NCI-H510A treated with DMSO at 0.1 percent for 48 hours (cell line): ENCODE results near the gene TCEA2.

Experiments used
- DNase-seq: peaks from one replicate; lab custom pipeline; 2025; lab: John Stamatoyannopoulos, UW

Gene TCEA2

DNA sequence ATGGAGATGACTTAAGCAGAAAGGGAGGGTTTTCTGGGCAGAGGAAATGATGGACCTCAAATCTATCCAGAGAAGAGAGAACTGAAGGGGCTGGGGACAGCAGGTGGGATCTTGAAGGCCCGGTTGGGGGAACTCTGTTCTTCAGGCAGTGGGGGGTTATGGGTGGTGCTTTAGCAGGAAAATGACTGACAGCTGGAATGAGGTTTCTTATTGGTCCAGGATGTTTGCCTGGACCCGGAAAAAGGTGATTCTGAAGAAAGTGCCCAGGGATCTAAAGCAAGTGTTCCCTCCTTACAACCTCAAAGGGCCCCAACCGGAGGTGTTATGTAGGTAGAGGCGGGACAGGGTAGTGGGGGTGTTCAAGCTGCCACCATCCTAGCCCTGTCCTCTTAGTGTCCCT, 32.5 kb downstream of the TCEA2 start:
- no peak for DNase-seq

DNA sequence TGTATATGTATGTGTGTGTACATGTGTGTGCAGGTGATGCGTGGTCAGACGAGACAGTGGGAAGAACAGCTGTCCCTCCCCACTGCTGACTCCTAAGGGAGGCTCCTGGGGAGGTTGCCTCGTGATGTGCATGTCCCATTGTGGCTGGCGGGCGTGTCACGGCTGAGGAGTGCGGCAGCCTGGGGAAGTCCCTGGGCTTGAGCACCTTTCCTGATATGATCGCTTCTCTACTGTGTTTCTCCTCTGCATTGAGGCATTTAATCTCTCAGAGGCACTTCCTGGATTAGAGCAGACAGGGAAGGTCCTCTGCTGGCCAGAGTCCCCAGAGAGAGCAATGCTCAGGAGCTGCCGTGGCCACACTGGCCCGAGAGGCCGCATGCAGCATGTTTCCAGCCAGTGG, 32.9 kb downstream of the TCEA2 start:
- no peak for DNase-seq

DNA sequence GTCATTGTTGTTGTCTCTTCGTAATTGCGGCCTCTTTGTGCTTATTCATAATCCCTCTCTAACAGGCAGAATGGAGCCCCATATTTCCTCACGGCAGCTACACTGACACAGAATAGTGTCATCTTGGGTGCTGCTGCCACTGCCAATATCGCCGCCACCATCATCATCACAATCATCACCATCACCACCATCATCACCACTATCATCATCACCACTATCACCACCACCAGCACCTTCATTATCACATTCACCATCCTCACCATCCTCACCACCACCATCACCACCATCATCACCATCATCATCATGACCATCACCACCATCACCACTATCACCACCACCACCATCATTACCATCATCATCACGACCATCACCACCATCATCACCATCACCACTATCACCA, 33.5 kb downstream of the TCEA2 start:
- no peak for DNase-seq

DNA sequence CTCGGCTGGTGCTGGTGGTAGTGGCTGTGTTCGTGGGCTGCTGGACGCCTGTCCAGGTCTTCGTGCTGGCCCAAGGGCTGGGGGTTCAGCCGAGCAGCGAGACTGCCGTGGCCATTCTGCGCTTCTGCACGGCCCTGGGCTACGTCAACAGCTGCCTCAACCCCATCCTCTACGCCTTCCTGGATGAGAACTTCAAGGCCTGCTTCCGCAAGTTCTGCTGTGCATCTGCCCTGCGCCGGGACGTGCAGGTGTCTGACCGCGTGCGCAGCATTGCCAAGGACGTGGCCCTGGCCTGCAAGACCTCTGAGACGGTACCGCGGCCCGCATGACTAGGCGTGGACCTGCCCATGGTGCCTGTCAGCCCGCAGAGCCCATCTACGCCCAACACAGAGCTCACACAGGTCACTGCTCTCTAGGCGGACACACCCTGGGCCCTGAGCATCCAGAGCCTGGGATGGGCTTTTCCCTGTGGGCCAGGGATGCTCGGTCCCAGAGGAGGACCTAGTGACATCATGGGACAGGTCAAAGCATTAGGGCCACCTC, 35.5 kb downstream of the TCEA2 start:
- no peak for DNase-seq

DNA sequence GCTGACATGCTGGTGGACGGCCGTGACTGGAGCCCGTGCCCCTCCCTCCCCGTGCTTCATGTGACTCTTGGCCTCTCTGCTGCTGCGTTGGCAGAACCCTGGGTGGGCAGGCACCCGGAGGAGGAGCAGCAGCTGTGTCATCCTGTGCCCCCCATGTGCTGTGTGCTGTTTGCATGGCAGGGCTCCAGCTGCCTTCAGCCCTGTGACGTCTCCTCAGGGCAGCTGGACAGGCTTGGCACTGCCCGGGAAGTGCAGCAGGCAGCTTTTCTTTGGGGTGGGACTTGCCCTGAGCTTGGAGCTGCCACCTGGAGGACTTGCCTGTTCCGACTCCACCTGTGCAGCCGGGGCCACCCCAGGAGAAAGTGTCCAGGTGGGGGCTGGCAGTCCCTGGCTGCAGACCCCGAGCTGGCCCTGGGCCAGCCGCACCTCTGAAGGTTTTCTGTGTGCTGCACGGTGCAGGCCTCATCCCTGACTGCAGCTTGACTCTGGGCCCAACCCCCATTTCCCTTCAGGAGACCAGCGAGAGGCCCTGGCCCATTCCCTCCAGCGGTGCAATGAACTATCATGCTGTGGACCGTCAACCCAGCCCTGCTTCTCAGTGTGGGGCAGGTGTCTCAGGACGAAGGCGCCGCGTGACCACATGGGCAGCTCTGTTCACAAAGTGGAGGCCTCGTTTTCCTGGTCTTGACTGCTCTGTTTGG, 36.2 kb downstream of the TCEA2 start:
- DNase-seq, result no peak

DNA sequence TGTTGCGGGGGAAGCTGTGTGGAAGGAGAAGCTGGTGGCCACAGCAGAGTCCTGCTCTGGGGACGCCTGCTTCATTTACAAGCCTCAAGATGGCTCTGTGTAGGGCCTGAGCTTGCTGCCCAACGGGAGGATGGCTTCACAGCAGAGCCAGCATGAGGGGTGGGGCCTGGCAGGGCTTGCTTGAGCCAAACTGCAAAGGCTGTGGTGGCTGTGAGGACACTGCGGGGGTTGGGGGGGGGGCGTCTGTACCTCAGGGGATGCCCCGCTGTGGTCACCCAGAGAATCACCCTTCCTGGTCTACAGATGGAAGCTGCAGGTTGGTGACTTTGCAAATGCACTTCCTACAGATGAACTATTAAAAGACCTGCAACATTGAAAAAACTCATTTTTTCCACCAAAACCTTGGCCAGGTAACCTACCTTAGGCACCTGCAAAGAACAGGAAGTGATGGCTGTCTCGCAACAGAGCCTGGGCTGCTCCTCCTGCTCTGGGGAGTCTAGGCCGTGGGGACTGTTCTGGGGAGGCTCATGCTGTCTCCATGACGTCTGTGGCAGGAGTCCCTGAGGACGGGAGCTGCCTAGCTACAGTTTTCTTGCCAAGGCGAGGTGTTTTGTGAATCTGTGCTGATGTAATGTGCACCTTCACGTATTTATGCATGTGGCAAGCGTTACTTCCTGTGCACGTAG, 37.0 kb downstream of the TCEA2 start:
- no peak for DNase-seq

DNA sequence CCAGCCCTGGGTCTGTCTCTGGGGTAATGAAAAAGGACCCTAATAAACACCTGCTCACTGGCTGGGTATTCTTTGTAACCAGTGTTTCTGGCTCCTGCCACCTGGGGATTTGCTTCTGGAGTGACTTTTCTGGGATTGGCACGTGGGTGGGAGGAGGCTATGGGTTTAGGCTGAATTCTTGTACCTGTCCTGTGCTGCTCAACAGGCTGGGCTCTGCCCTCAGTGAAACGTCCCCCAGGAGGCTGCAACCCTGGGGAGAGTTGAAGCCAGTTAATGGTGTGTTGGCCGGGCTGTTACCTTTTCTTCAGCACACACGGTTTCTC, 37.5 kb downstream of the TCEA2 start:
- DNase-seq, result no peak

DNA sequence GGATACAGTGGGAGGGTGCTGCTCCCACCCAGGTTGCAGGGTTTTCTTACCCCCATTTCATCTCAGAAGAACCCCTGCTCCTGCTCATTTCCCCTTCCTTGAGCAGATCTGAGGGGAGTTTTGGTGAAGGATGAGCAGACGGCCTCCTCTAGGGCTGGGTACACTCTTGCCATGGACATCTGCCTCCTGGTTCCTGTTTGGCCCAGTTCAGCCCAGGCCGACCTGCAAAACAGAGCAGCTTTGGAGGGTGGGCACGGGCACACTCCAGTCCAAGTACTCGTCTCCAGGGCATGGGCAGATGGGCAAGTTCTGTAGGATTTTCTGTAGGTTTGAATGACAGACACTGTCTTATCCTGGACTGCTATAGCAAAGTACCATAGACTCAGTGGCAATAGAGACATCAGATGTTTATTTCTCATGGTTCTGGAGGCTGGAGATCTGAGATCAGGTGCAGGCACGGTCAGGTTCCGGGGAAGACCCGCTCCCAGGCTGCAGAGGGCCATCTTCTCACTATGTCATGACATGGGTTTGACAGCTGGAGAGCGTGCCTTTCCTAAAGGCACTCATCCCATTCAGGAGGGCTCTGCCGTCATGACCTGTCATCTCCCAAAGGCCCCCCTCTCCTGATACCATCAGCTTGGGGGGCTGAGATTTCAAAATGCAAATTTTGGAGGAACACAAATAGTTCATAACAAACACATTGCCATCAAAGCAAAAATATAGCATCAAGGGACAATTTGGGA, 38.1 kb downstream of the TCEA2 start:
- no peak for DNase-seq

DNA sequence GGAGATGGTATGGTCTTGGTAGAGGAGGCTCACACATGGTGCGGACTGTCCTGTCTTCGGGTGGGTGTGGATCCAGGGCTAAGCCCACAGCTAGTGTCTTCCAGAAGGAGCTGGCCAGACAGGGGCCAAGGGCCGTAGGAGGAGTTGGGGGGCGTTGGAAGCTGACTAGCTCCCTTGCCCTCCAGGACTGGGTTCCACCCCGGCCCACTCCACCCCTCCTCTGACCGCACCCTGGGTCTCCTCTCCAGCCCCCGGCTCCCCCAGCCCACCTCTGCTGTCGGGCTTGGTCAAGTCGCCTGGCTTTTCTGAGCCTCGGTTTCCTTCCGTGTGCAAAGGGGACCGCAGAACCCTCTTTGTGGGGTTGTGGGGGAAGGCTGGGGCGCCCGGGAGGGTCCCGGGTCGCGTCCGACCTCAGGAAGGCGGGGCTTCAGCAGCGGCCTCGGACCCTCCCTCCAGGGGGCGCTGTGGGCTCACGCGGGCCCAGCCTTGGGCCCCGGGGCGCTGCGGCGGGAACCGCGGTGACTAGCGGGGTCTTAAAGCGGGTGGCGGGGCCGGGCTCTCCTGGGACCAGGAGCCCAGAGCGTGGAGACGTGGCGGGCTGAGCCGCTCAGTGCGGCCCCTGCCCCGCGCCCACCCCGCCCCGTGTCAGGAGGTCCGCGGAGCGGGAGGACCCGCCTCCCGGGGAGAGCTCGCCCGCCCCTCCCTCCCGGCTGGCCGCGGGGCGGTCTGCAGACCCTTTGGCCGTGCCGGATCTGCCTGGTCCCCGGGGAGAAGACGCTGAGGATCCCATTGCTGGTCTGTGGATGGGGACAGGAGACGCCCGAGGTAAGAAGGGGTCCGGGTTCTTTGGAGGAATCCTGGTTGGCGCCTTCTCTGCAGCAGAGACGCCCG, 39.0 kb downstream of the TCEA2 start:
- no peak for DNase-seq

DNA sequence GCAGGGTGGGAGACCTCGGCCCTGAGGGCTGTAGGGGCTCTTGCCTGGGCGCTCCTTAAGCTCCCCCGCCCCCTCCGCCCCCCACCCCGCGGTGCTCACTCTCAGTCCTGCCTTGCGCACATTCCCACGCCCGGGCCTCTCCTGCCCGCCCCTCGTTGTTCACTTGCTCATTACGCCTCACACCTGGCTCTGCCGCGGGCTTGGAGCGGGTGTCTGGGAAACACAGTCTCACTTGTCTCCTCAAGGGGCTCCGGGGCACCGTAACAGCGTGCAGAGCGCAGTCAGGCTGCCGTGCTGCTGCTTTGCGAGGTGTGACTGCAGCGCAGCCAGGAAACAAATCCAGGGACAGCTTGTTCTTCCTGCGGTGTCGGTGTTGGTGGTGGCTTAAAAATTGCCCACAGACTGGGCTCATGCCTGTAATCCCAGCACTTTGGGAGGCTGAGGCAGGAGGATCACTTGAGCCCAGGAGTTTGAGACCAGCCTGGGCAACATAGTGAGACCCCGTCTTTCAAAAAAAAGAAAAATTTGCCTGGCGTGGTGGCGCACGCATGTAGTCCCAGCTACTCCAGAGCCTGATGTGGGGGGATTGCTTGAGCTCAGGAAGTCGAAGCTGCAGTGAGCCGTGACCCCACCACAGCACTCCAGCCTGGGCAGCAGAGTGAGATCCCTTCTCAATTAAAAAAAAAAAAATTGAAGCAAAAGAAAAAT, 39.8 kb downstream of the TCEA2 start:
- DNase-seq, result peak; percentile 40

DNA sequence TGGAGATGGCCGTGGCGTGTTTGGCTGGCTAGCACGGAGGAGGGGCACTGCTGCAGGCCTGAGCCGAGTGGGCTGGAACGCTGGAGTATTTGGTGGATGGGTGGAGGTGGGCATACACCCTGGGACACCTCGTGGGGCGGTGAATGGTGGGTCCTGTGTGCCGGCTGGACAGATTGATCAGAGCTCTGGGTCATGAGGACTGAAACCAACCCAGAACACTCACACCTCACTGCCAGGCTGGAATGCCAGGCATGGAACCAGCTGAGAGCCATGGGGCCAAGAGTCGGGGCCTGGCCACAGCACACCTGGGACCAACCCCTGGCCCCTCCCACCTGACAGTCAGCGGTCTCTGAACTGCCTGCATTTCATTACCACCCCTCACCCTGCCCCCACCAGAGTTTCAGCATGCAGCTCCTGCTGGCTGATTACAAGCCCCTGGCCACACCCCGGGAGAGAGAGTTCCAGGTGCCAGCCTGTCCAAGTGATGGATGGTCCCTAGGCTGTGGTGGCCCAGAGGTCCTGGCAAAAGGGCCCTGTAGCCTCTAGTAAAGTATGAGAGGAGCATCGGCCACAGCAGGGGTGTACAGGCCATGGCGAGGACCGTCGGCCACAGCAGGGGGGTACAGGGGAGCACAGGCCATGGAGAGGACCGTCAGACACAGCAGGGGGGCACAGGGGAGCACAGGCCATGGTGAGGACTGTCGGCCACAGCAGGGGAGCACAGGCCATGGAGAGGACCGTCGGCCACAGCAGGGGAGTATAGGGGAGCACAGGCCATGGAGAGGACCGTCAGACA, 41.1 kb downstream of the TCEA2 start:
- DNase-seq, result no peak

DNA sequence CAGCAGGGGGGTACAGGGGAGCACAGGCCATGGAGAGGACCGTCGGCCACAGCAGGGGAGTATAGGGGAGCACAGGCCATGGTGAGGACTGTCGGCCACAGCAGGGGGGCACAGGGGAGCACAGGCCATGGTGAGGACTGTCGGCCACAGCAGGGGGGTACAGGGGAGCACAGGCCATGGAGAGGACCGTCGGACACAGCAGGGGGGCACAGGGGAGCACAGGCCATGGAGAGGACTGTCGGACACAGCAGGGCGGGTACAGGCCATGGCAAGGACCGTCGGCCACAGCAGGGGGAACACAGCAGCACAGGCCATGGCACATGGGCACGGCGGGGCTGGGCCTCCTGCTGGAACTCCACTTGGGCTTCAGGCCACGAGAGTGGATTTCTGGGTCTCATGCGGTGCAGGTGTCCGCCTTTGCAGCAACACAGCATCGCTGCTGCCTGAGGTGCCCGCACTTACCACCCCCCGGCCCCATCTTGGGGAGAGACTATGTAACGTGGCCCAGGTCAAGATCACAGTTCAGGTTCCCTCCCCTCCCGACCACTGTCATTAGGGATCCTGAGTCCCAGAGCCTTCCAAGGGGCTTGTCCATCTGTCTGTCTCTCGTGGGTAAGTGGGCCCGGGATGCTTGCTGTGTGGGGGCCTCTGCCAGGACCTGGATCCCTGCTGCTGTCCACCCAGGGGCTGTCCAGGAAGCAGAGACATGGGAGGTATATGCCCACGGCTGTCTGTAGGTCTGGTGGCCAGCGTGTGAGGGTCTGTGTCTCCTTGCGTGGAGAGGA, 41.9 kb downstream of the TCEA2 start:
- no peak for DNase-seq

DNA sequence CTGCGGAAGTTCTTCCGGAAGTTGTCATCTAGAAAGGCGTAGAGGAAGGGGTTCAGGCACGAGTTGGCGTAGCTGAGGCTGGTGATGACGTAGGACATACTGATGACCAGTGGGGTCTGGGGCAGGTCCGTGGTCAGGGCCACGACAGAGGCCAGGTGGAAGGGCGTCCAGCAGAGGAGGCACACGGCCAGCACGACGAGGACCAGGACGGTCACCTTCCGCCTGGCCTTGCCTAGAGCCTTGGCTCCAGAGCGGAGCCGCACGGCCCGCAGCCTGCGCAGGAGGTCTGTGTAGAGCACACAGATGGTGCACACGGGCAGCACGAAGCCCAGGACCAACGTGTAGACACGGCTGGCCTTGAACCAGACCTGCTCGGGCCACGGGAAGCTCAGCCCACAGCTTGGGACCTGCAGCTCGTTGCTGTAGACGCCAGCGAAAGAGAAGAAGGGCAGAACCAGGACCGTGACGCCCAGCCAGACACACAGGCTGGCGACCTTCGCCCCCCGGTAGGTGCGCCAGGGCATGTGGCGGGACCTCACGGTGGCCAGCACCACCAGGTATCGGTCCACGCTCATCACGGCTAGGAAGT, 42.9 kb downstream of the TCEA2 start:
- DNase-seq, result no peak

DNA sequence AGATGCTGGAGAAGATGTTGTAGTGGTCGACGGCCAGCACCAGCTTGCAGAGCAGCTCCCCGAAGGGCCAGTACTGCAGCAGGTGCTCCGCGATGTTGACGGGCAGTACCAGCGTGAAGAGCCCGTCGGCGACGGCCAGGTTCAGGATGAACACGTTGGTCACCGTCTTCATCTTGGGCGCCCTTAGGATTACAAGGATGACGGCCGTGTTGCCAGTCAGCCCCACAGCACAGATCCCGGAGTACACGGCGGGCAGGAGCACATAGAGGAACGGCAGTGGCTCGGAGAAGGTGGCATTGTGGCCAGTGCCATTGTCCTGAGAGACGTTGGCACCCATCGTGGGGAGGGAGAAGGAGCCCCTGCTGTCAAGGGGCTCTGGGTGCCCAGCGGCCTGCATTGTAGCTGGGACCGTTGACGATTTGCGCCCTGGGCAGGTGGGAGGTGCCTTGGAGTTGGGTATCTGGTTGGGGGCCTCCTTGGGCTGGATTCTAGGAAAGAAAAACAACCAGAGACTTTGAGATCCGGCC, 43.5 kb downstream of the TCEA2 start:
- no peak for DNase-seq

DNA sequence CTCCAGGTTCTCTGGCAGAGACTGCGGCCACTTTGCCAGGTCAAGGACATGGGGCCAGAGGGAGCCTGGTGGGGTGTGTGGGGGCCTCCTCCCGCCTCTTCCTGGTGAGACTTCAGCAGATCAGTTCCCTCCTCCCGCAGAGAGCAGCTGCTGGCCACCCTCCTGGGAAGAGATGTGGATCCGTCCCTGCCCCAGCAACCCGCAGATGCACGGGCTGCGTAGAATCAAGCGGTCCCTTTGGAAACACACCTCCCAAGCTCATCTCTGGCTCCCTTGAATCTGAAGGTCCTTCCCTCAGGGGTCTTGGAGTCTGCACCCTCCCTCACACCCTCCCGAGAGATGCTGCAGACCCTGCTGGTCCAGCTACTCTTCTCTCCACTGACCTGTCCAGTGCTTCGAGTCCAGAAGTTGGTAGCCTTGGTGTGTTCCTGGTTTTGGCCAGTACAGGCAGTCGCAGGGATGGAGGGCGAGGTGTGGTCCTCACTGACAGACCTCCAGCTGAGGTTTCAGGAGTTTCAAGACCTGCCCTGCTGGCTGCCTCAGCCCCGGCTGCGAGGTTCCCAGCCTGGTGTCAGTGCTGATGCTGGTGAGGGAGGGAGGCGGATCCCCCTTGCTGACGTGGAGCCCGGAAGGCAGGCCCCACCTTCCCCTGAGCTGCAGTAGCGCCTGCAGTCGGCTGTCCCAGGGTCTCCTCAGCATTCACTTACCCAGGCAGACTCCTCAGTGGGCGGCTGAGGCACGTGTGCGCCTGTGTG, 44.2 kb downstream of the TCEA2 start, which contains the start of gene NPBWR2:
NPBWR2 (minus strand) TSS at position 585 of the 755 bp plus-strand sequence. CDS start 734 bp downstream, outside the sequence.
- DNase-seq, result no peak

DNA sequence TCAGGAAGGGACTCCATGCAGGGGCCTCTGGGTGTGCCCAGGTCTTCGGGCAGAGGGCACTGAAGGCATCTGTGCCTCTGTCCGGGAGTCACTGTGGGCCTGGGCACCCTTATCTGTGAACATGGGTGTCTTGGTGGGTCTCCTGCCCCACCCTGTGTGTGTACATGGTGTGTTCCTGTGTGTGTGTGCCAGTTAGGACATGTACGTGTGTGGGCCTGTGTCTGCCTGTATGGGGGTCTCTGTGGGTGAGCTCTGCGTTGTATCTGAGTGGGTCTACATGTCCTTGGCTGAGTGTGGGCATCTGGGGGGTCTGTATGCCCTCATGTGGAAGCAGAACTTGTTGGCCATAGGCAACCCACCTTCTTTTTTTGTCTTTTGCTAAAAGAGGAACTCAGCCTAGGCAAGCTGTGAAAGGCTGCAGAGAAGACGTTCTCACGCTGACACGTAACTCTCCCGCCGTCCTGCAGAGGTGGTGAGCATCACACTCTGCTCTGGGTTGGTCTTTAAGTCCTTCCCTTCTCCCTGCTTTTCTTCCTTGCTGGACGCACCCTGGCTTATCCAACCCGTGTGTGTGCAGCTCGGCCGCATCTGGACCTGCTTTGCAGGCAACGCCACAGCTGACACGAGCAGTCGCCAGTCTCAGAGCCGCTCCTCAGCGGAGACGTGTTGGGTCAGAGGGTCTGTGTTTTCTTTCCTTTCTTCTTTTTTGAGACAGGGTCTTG, 44.9 kb downstream of the TCEA2 start:
- DNase-seq, result no peak
